GM12891 (cell line): ENCODE data around the gene APLP1.

Experiments used
- PAX5 ChIP-seq: IDR thresholded peaks from 2 replicates; pipeline ENCODE4 v1.6.1; 2011; ENCODE audit warnings: low read length, moderate library complexity, mild to moderate bottlenecking; ENCODE audit not compliant: insufficient read depth, severe bottlenecking
- POLR2A ChIP-seq: IDR thresholded peaks from 2 replicates; pipeline ENCODE4 v1.6.1; 2011; ENCODE audit warnings: low read depth, low read length, control low read depth
- POLR2AphosphoS5 ChIP-seq: IDR thresholded peaks from 2 replicates; pipeline ENCODE4 v1.6.1; 2011; ENCODE audit warnings: low read depth, low read length, control low read depth
- POU2F2 ChIP-seq: IDR thresholded peaks from 2 replicates; pipeline ENCODE4 v1.6.1; 2011; ENCODE audit warnings: low read depth, mild to moderate bottlenecking, control low read depth, low read length, moderate library complexity
- SPI1 ChIP-seq: IDR thresholded peaks from 2 replicates; pipeline ENCODE4 v1.6.1; 2011; ENCODE audit warnings: low read depth, low read length, control low read depth
- TAF1 ChIP-seq: IDR thresholded peaks from 2 replicates; pipeline ENCODE4 v1.6.1; 2011; ENCODE audit warnings: low read depth, low read length, control low read depth

- TF ChIP-seq POLR2A (no peak), SPI1 (no peak), POLR2AphosphoS5 (no peak), TAF1 (no peak), PAX5 (no peak), POU2F2 (no peak)
Measured at GRCh38 chr19:35882114-35882832, 13.9 kb downstream of the APLP1 start.
